Measurements from ENCODE around the gene VPS37B. TPM values are rescaled to one million over a fixed set of nuclear protein-coding genes. Genes with fewer than 3 reads are reported as not detected.

Gene VPS37B
- total RNA-seq, 1 donor from 2014 or later: 6.6 TPM

DNA sequence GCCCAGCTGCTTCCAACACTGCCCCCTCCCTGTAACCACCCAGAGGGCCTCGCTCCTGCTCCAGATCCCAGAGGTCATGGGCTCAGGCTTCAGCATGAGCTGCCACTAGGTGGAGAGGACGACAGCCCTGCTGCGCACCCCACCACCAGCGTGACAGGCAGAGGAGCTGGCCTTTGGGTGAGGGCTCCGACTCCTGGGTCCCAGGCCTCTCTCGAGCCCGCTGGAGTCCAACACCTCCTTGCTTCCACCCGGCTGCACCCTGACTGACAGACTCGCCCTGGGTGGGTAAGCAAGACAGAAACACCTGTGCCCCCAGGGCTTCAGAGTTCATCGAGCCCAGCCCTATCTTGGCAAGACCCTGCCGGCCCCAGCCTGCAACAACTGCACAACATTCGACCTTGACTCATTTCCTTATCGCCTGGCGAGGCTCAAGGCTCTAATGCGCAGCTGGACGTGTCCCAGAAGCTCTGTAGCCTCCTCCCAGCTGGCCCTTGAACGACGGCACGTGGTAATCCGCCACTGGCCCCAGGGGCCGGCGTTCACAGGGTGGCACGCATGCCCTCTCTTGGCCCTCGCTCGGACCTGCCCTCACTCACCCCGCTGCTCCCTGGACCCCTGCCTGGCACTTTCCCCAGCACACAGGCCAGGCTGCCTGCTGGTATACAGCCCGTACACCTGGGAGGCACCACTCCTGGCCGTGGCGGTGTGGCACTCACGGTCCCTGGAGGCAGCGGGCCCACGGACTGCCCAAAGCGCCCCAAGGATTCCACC lies 28.0 kb downstream of the VPS37B start:
- peak; percentile 62 for ATAC-seq
- peak; percentile 98 for DNase-seq (ENCODE audit: low spot score)

DNA sequence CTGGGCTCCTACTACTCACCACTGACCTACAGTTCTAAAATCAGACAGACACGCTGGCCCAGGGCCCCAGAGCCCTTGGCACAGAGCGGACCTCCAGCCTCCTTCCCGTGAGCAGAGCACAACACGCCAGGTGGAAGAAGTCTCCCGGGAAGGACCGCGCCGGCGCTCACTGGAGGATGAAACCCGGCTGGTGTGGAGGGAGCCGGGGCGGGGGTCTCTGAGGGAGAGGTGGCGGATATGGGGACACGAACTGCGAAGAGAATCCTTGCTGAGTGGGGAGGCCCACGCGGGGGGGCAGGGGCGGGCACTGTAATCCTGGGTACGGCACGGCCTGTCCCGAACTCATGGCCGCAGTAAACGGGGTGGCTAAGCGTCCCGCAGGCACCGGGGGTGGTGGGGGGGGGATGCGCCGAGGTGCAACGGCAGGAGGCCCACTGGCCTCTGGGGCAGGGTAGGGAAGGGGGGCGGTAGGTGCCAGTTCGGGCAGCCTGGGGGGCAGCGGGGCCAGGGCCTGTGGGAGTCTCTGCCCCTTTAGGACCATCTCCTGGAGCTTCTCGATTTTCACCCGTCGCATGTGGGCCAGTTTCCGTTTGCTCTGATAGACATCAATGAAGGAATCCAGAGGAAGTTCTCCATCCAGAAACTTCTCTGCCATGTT lies 28.8 kb downstream of the VPS37B start:
- ATAC-seq: peak; percentile 36
- peak; percentile 75 for DNase-seq (ENCODE audit: low spot score)

DNA sequence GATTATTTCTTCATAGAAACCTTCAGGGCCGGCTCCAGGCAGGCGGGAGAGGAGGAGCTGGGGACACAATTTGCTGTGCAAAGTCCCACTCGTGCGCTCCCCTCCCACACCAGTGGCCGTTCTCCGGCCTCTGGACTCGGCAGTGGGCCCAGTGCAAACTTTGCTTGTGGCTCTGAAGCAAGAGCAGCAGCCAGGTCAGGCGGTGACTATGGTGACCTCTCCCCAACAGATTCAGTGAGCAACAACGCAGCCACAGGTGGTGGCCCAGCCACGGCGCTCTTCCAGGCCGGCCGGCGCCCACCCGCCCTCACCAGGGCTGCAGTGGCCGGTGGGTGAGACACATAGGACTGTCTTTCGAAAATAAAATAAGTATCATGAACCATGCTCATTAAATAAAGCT lies 29.5 kb downstream of the VPS37B start:
- peak; percentile 40 for ATAC-seq
- DNase-seq (ENCODE audit: low spot score): peak; percentile 97

DNA sequence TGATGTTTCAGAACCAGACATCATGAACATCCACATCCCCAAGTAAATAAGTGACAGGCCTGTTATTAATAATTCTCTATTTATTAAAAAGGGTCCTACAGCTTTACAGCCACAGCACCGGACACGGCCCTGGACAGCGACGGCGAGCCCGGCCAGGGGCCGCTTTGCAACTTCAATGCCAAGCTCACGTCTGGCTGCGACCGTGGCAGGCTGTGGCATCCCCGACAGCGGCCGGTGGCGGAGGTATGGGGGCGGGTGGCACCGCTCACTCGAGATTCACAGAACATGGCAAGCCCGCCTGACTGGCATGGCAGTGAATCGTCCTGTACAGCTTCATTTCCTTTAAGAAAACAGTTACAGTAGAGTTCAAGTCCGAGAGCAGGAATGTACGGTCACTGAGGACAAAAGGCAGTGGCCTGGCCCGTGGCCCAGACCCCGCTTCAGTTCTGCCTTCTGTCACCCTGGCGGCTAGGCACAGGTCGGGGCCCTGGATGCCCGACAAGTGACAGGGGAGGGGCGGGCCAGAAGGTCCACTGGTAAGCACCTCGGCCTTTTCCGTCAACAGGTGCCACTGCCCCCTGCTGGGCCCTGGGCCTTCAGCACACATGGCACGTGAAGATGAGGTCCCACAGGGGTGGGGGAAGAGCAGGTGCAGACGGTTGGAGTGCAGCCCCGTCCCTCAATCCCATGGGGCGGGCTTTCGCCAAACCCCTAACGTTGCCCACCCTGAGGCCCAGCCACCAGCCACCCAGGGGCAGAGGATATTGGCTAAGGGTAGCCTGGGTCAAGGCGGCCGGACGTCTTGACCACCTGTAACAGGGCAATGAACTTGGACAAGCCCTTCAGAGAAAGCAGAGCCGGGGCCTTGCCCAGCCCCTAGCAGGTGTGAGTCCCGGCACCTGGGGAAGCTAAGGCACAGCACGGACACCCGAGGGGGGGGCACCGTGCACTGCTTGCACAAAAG lies 30.4 kb downstream of the VPS37B start:
- peak; percentile 52 for ATAC-seq
- DNase-seq (ENCODE audit: low spot score): peak; percentile 96

DNA sequence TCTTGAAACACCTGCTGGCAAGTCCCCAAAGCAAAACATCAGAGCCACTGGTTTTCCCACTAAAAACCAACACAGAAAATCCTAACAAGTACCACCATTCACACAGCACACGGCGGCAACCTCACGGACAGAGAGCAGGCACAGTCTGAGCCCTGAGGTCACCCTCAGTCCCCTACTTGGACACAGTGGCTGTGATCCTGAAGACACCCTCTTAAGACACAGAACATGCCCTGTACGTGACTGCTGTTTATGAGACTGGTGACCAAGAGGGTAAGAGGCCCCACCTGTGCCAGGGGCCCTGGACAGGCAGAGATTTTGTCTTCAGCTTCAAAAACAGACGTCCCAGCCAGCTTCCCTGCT lies 31.1 kb downstream of the VPS37B start:
- ATAC-seq (no peak), DNase-seq (ENCODE audit: low spot score) (no peak)

DNA sequence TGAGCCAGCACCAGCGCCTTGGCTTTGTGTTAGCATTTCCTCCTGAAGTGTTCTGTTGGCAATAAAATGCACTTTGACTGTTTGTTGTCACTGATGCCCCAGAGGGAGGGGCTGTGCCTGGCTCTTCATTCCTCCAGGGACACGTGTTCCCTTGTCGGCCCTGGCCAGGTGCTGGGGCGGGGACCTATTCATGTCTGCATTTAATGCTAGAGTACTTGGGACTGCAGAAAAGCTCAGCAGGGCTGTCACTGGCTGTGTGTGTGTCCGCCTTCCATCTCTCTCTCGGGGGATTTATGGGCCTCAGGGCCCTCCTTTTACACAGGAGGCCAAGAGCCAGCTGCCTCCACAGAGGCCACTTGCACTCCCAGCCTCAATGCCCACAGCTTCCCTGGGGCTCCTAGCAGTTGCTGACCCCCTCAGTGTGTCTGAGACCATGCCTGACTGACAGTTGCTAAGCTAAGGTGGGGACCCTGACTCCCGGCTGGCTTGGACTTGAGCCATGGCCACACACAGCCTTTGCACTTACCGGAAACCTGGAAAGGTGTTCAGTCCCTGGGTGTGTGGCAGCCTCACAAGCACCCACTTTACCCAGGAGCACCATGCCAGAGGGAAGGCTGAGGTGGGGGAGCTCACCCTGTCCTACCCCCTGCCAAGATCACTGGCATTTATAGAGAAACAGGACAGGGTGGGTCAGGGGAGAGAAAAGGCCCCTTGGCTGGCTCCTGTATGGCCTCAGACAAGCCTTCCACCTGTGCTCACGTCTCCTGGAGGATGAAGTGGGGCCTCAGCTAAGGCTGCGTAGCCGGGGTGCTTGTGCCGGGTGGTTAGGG lies 32.8 kb downstream of the VPS37B start:
- DNase-seq (ENCODE audit: low spot score) (peak; percentile 91), ATAC-seq (peak; percentile 45)

DNA sequence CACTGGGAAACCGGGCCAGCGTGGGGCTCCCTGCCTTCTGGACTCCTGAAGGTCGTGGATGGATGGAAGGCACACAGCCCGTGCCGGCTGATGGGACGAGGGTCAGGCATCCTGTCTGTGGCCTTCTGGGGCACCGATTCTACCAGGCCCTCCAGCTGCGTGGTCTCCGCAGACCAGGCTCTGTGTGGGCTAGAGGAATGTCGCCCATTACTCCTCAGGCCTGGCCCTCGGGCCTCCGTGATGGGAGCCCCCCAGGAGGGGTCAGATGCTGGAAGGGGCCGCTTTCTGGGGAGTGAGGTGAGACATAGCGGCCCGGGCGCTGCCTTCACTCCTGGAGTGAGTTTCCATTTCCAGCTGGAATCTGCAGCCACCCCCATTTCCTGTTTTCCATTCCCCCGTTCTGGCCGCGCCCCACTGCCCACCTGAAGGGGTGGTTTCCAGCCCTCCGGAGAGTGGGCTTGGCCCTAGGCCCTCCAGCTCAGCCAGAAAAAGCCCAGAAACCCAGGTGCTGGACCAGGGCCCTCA lies 33.8 kb downstream of the VPS37B start:
- ATAC-seq (no peak), DNase-seq (ENCODE audit: low spot score) (no peak)

DNA sequence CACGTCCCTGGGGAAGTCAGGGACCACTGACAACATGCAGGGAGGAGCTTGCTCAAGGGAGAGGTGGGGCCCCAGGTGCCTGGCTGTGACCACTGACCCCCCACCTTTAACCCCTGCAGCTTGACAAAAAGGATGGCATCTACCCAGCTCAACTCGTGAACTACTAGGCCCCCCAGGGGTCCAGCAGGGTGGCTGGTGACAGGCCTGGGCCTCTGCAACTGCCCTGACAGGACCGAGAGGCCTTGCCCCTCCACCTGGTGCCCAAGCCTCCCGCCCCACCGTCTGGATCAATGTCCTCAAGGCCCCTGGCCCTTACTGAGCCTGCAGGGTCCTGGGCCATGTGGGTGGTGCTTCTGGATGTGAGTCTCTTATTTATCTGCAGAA lies 34.3 kb downstream of the VPS37B start:
- no peak for DNase-seq (ENCODE audit: low spot score)
- ATAC-seq: no peak

DNA sequence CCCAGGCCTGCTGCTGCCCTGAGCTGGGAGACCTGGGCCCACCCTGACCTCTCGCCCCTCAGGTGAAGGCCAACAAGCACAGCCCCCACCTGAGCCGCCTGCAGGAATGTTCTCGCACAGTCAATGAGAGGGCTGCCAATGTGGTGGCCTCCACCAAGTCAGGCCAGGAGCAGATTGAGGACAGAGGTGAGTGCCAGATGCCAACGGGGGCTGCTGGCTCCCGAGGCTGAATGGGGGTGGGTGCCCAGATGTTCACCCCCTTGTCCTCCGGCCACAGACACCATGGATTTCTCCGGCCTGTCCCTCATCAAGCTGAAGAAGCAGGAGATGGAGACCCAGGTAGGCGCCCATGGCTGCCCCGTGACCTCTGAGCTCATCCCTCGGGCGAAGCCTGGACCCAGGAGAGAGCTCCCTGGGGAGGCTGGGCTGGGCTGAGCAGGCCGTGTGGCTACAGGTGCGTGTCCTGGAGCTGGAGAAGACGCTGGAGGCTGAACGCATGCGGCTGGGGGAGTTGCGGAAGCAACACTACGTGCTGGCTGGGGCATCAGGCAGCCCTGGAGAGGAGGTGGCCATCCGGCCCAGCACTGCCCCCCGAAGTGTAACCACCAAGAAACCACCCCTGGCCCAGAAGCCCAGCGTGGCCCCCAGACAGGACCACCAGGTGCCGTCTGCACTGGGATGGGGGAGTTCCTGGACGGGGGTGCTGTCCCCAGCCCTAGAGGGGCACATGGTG lies 34.9 kb downstream of the VPS37B start:
- DNase-seq (ENCODE audit: low spot score): peak; percentile 70
- peak; percentile 35 for ATAC-seq

DNA sequence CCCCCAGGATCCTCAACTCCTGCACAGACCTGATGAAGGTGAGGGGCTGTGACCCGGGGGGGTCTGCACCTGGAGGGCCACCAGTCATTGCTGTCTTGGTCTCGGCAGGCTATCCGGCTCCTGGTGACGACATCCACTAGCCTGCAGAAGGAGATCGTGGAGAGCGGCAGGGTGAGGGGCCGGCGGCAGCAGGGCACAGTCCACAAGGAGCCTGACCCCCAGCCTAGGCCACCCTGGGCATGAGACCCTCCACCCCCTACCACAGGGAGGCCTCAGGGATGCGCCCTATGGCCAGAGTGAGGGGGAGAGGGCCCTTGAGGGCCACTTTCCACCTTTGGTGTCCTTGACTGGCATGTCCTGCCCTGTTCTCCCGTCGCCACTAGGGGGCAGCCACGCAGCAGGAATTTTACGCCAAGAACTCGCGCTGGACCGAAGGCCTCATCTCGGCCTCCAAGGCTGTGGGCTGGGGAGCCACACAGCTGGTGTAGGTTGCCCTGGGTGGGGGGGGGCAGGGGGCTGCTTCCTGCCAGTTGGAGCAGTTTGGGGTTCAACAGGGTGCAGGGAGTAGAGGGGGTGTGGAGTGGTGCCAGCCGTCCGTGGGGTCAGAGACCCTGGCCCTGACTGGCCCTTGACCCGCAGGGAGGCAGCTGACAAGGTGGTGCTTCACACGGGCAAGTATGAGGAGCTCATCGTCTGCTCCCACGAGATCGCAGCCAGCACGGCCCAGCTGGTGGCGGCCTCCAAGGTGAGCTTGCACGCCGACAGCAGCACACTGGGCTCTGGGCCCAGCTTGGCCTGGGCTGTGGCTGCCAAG lies 35.7 kb downstream of the VPS37B start:
- ATAC-seq (peak; percentile 65), DNase-seq (ENCODE audit: low spot score) (peak; percentile 87)

DNA sequence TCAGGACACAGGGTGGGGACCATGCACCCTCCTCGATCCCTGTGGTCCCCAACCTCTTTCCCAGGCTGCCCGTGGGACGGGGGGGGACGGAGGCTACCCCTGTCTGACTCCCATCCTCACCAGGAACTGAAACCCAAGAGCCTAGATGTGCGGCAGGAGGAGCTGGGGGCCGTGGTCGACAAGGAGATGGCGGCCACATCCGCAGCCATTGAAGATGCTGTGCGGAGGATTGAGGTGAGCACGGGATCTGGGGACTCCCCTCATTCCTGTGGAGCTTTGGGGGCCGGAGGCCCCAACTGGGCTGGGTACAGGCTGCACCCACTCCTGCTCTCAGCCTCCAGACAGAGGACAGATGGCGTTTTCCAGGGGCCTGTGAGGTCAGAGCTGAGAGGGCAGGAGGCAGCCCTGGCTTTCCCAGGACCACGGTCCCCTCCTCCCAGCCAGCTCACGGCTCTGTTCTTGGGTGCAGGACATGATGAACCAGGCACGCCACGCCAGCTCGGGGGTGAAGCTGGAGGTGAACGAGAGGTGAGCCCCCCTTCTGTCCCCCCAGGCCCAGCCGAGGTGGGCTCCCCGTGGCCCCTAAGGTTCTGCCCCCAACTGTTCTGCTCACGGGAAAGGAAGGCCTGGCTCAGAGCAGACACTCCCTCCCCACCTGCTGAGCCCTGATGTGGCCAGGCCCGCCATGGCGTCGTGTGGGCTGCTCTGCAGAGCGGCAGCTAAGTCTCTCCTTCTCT lies 36.5 kb downstream of the VPS37B start:
- ATAC-seq: no peak
- DNase-seq (ENCODE audit: low spot score): no peak

DNA sequence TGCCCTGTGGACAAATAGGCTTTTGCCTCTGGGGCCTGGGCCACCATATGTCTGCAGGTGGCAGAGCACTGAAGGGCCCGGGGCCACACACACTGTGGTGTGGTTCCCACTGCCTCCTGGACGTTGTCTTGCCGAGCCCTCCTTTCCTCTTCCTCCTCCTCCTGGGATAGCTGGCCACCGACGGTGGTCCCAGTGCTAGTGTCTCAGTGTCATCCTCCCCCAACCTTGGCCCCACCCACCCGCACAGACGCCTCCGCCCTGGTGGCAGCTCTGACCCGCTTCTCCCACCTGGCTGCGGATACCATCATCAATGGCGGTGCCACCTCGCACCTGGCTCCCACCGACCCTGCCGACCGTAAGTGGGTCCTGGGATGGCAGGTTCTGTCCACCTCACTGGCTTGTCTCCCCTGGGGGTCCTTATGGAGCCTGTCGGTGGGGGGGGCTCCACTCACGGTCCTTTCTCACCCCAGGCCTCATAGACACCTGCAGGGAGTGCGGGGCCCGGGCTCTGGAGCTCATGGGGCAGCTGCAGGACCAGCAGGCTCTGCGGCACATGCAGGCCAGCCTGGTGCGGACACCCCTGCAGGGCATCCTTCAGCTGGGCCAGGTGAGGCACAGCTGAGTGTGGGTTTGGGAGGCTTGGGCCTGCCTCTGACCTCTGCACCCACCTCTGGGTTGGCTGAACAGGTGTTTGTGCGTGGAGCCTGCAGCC lies 37.2 kb downstream of the VPS37B start:
- DNase-seq (ENCODE audit: low spot score): no peak
- no peak for ATAC-seq

DNA sequence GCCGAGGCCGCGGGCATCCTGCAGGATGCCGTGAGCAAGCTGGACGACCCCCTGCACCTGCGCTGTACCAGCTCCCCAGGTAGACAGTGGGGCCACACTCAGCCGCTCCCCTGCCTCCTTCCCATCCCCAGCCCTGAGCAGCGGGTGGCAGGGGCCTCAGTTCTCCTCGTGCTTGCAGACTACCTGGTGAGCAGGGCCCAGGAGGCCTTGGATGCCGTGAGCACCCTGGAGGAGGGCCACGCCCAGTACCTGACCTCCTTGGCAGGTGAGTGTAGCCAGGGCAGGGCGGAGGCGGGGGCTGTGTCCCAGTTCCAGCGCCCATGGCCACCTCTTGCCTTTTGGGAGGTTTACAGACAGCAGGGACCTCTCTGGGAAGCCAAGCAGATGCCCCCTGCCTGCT lies 37.8 kb downstream of the VPS37B start:
- DNase-seq (ENCODE audit: low spot score) (no peak), ATAC-seq (no peak)

DNA sequence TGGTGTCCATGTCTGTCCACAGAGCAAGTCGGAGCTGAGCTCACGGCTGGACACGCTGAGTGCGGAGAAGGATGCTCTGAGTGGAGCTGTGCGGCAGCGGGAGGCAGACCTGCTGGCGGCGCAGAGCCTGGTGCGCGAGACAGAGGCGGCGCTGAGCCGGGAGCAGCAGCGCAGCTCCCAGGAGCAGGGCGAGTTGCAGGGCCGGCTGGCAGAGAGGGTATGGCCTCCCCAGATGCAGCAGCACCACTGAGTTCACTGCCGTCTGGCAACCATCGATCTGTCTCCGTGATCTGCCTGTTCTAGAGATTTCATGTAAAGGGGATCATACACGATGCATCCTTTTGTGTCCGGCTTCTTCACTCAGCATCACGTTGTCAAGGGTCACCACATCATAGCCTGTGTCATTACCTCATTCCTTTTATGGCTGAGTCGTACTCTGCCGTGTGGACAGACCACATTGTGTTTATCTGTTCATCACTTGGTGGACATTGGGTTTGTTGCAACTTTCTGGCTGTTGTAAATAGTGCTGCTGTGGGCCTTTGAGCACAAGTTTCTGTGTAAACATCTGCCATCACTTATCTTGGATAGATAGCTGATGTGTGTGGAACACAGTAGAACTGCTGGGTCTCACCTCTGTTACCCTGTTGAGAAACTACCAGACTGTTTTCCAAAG lies 38.8 kb downstream of the VPS37B start:
- ATAC-seq (no peak), DNase-seq (ENCODE audit: low spot score) (no peak)

DNA sequence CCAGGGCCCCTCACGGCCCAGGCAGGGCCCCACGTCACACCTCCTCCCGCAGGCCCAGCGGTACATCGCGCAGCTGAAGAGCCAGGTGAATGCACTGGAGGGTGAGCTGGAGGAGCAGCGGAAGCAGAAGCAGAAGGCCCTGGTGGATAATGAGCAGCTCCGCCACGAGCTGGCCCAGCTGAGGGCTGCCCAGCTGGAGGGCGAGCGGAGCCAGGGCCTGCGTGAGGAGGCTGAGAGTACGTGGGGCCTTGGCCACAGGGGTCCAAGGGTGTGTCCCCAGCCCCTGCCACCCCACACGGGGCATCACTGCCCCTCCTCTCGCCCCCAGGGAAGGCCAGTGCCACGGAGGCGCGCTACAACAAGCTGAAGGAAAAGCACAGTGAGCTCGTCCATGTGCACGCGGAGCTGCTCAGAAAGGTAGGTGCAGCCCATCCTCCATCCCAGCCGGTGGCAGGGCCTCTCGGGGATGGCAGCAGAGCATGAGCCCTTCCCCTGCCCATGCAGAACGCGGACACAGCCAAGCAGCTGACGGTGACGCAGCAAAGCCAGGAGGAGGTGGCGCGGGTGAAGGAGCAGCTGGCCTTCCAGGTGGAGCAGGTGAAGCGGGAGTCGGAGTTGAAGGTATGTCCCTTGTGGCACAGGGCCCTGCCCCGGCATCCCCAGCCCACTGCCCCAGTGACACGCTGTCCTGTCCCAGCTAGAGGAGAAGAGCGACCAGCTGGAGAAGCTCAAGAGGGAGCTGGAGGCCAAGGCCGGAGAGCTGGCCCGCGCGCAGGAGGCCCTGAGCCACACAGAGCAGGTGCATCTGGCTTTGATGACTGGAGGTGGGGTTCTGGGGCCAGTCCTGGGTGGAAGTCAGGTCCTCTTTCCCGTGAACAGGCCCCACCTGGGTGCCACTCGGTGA lies 39.7 kb downstream of the VPS37B start:
- ATAC-seq (no peak), DNase-seq (ENCODE audit: low spot score) (no peak)
